Suprapubic skin (tissue), 4 donors: ENCODE measurements around the gene F5. TPM values are rescaled to one million over a fixed set of nuclear protein-coding genes. Genes with fewer than 3 reads are reported as not detected.

ENCODE experiments used
- DNase-seq, 2 donors: peaks; one replicate each; pipeline ENCODE4 v3.0.0-alpha.2; 2019; ENCODE audit warnings: low spot score in 2 of 2
- H3K27ac ChIP-seq: fragments of 200-600 bp; sonication (generic); one replicate; pipeline ENCODE4 v1.5.1; 2019
- H3K27me3 ChIP-seq: fragments of 200-600 bp; sonication (generic); one replicate; pipeline ENCODE4 v1.5.1; 2019
- H3K36me3 ChIP-seq: fragments of 200-600 bp; sonication (generic); one replicate; pipeline ENCODE4 v1.5.1; 2019
- H3K4me1 ChIP-seq: fragments of 200-600 bp; sonication (generic); one replicate; pipeline ENCODE4 v1.5.1; 2019
- H3K4me3 ChIP-seq: fragments of 200-600 bp; sonication (generic); one replicate; pipeline ENCODE4 v1.5.1; 2019; ENCODE audit warnings: mild to moderate bottlenecking
- H3K9me3 ChIP-seq: fragments of 200-600 bp; sonication (generic); one replicate; pipeline ENCODE4 v1.5.1; 2019
- EP300 ChIP-seq: sonication (generic); formaldehyde crosslinking; IDR thresholded peaks from one replicate; pipeline ENCODE4 v1.6.1; 2017; ENCODE audit warnings: antibody characterized with exemption
- POLR2A ChIP-seq, 2 donors: fragments of 450-650 bp; IDR thresholded peaks; one replicate each; pipeline ENCODE4 v1.6.1; 2017; ENCODE audit warnings: antibody characterized with exemption in 2 of 2, mild to moderate bottlenecking in 2 of 2, moderate library complexity in 2 of 2
- POLR2AphosphoS5 ChIP-seq, 3 donors: sonication (generic); formaldehyde crosslinking; IDR thresholded peaks; one replicate each; pipeline ENCODE4 v1.6.1; 2017; ENCODE audit warnings: antibody characterized with exemption in 3 of 3
- WGBS: methylation state at CpG from one replicate; pipeline ENCODE4 v1.1.5; 2018; 5-methylcytosine and 5-hydroxymethylcytosine counted together
- total RNA-seq, 4 donors: library from RNA; depleted of rRNA; stranded (reverse); fragments of >200 nt; gene quantifications; one replicate each; pipeline ENCODE4 v1.1.0, GENCODE V29; 2016
- TF ChIP-seq, protein P1 (sequence below), 2 donors: fragments of 200-600 bp in 1 of 2; fragments of 450-650 bp in 1 of 2; sonication (generic) in 1 of 2; IDR thresholded peaks; one replicate each; pipeline ENCODE4 v1.5.1; 2016 to 2019; ENCODE audit warnings: antibody characterized with exemption in 2 of 2, mild to moderate bottlenecking in 1 of 2, moderate library complexity in 1 of 2

F5 gene
- total RNA-seq, 4 donors from 2014 or later = 3.4 to 8.9 (median 5.4) TPM

DNA sequence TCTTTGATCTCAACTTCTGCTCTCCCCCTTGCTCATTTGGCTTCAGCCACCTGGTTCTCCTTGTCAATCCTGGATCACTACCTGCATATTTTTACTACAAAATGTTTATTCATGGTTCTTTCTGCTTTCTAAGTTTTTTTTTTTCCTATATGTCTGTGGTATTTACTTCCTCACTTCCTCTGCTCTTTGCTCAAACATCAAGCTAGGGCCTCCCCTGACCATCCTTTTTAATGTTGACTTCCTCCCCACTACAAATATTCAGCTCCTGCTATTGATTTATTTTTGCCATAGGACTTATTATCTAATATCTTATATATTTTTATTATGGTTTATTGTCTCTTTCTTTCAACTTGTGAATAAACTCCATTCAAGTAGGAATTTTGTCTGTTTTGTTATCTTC lies 86.5 kb downstream of the F5 start:
- H3K4me1 ChIP-seq = no peaks in the 10 kb centered on the region
- TF ChIP-seq POLR2A (IDR thresholded peaks at IDR 0.05) (no peak), EP300 (no peak), POLR2AphosphoS5 (IDR thresholded peaks at IDR 0.05) (no peak)
- TF ChIP-seq, protein P1, sequence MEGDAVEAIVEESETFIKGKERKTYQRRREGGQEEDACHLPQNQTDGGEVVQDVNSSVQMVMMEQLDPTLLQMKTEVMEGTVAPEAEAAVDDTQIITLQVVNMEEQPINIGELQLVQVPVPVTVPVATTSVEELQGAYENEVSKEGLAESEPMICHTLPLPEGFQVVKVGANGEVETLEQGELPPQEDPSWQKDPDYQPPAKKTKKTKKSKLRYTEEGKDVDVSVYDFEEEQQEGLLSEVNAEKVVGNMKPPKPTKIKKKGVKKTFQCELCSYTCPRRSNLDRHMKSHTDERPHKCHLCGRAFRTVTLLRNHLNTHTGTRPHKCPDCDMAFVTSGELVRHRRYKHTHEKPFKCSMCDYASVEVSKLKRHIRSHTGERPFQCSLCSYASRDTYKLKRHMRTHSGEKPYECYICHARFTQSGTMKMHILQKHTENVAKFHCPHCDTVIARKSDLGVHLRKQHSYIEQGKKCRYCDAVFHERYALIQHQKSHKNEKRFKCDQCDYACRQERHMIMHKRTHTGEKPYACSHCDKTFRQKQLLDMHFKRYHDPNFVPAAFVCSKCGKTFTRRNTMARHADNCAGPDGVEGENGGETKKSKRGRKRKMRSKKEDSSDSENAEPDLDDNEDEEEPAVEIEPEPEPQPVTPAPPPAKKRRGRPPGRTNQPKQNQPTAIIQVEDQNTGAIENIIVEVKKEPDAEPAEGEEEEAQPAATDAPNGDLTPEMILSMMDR (IDR thresholded peaks at IDR 0.05) = no peak
- no peaks in the 10 kb centered on the region for H3K27me3 ChIP-seq
- H3K9me3 ChIP-seq = no peaks in the 10 kb centered on the region
- no peak for DNase-seq
- H3K27ac ChIP-seq = no peak overlapping the region
- no peaks in the 10 kb centered on the region for H3K36me3 ChIP-seq
- H3K4me3 ChIP-seq = no peak overlapping the region

DNA sequence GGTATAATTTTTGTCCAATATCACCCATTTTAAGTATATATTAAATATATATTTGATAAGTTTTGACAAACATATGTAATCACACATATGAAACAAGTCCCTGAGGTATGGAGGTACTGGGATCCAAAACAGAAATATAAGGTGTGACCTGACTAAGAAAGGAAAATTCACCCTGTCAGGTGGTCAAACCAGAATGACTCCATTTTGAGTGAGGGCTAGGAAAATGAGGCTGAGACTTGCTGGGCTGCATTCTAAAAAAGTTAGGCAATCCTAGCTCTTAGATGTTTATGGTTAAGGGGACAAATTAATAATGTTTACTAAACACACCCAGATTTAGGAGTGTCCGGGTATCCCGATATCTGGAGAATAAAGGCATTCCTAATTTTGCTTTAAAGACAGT lies 89.0 kb downstream of the F5 start:
- TF ChIP-seq EP300 (no peak), POLR2AphosphoS5 (IDR thresholded peaks at IDR 0.05) (no peak), POLR2A (IDR thresholded peaks at IDR 0.05) (no peak)
- TF ChIP-seq, protein P1 (IDR thresholded peaks at IDR 0.05) = no peak
- H3K4me1 ChIP-seq = no peaks in the 10 kb centered on the region
- no peaks in the 10 kb centered on the region for H3K9me3 ChIP-seq
- H3K36me3 ChIP-seq = no peaks in the 10 kb centered on the region
- no peak for DNase-seq
- no peaks in the 10 kb centered on the region for H3K27me3 ChIP-seq
- H3K4me3 ChIP-seq = no peak overlapping the region
- no peak overlapping the region for H3K27ac ChIP-seq
- 77% methylated on average over 2 of the region's 2 CpGs for WGBS

DNA sequence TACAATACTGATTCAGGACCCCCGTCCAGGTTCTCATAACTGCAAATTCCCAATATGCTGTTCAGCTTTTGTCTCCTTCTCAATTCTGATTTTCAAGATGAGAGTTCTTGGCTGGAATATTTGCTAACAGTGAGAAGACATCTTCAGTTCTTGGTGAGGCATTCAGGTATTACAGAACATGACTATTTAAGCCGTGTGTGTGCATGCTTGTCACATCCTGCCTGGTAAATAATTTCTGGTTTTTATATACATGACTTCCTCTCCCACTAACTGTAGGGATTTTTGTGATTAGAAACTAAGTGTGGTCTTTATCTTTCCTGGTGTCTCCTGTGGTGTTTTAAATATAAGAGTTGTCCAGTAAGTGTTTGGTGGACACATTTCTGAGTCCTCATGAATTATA lies 90.4 kb downstream of the F5 start:
- no peak for DNase-seq
- WGBS = 55% methylated on average over 2 of the region's 2 CpGs
- H3K27ac ChIP-seq = no peak overlapping the region

DNA sequence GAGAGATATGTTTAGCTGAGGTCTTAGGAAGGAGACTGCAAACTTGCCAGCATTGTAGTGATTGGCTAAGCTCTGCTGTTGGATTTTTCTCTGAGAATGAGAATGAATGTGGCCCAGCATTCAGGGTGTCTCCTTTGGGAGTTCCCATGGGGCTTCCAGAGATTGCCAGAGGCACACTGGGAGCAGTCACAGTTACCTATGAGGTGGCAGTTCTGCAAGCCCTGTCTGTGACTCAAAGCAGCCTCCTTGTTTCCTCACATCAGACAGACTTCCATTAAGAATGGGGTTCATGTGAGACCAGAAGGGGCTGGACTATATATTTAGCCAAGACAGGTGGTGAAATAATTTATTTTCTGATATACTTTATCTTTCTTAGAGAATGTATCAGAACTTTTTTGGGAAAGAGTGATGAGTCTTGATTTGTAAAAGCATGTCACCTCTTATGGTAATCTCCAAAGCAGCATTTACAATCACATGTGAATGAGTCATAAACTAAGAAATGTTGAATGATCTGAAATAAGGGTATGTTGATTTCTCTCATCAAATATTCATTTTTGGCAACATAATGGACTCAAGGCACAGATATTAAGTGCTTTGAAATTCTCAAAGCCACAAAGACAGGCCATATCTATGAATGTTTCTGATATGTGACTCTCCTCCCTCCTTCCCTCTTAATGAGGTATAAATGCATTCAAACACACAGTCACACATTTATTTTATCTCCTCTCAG lies 91.1 kb downstream of the F5 start:
- H3K27ac ChIP-seq = no peak overlapping the region
- no peak for DNase-seq
- H3K27me3 ChIP-seq = no peaks in the 10 kb centered on the region
- no peaks in the 10 kb centered on the region for H3K36me3 ChIP-seq
- no peak overlapping the region for H3K4me3 ChIP-seq
- H3K4me1 ChIP-seq = no peaks in the 10 kb centered on the region
- TF ChIP-seq EP300 = no peak
- TF ChIP-seq, protein P1 (IDR thresholded peaks at IDR 0.05) = no peak
- TF ChIP-seq POLR2AphosphoS5 (IDR thresholded peaks at IDR 0.05) = no peak
- no peak for TF ChIP-seq POLR2A (IDR thresholded peaks at IDR 0.05)
- no peaks in the 10 kb centered on the region for H3K9me3 ChIP-seq

More for the DNA sequence above, 90.4 kb downstream of the F5 start:
- Histone ChIP-seq H3K27me3 (no peaks in the 10 kb centered on the region), H3K36me3 (no peaks in the 10 kb centered on the region), H3K9me3 (no peaks in the 10 kb centered on the region), H3K4me1 (no peaks in the 10 kb centered on the region), H3K4me3 (no peak overlapping the region)
- TF ChIP-seq EP300 (no peak), POLR2AphosphoS5 (IDR thresholded peaks at IDR 0.05) (no peak), POLR2A (IDR thresholded peaks at IDR 0.05) (no peak)
- TF ChIP-seq, protein P1 (IDR thresholded peaks at IDR 0.05) = no peak

DNA sequence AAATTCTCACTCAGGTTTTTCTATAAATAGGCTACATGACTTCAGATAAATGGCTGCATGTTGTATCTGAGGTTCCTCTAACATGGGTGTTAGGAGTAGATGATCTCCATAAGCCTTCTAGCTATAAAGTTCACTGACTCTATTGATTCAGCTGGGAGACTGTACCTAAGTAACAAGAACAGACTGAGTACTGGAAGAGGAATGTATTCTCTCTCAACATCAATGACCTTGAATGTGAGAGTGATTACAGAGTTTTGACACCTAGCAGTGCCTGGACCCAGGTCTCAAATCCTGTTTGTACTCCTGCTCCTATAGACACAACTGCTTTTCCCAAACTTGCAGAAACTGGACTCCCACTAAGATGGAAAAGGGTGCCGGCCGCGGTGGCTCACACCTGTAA lies 91.9 kb downstream of the F5 start:
- no peaks in the 10 kb centered on the region for H3K27me3 ChIP-seq
- H3K4me1 ChIP-seq = no peaks in the 10 kb centered on the region
- no peak overlapping the region for H3K27ac ChIP-seq
- no peaks in the 10 kb centered on the region for H3K36me3 ChIP-seq
- DNase-seq = no peak
- WGBS = 100% methylated on average over 3 of the region's 3 CpGs
- no peak overlapping the region for H3K4me3 ChIP-seq
- TF ChIP-seq POLR2AphosphoS5 (IDR thresholded peaks at IDR 0.05) (no peak), POLR2A (IDR thresholded peaks at IDR 0.05) (no peak), EP300 (no peak)
- TF ChIP-seq, protein P1 (IDR thresholded peaks at IDR 0.05) = no peak
- H3K9me3 ChIP-seq = no peaks in the 10 kb centered on the region
